Epidermal melanocyte (primary cell): Measurements from ENCODE around the gene TGFB1I1.

Experiments used
- DNase-seq: peaks from one replicate; pipeline ENCODE4 v3.0.0; 2011; ENCODE audit warnings: low spot score; ENCODE audit not compliant: insufficient read length

Gene TGFB1I1

DNA sequence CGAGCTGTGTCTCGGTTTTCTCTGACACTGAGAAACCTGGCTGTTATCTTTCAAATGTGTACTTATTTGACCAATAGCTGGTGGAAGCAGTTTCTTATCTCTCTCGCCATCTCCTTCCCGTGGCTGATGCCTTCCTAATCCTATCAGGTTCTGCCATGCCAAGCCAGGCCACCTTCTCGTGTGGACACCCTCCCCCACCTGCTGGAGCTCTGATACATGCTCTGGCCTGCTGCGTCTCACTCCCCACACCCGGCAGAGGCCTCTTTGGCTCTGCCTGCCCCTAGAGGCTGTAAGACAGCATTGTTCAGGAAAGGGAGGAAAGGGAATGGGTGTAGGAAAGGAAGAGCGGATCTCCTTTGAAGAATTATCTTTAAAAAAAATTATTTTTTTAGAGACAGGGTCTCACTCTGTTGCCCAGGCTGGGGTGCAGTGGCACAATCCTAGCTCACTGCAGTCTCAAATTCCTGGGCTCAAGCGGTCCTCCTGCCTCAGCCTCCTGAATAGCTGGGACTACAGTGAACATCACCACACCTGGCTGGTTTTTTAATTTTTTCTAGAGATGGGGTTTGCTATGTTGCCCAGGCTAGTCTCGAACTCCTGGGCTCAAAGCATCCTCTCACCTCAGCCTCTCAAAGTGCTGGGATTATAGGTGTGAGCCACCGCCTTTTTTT, 20.1 kb upstream of the TGFB1I1 start:
- peak; percentile 68 for DNase-seq

GRCh38 chr16:31452631-31453106, 19.3 kb upstream of the TGFB1I1 start:
- DNase-seq: peak; percentile 49

- DNase-seq: no peak
These were observed 18.4 kb upstream of the TGFB1I1 start for GRCh38 chr16:31453255-31454204.

- DNase-seq: no peak
These were observed 16.2 kb upstream of the TGFB1I1 start for GRCh38 chr16:31455601-31456314.

- no peak for DNase-seq
These were observed 15.0 kb upstream of the TGFB1I1 start for GRCh38 chr16:31456988-31457360.

GRCh38 chr16:31458073-31458843, 13.7 kb upstream of the TGFB1I1 start:
- no peak for DNase-seq

- peak; percentile 83 for DNase-seq
These were observed 12.9 kb upstream of the TGFB1I1 start, which contains the start of gene ARMC5 for GRCh38 chr16:31458844-31459686. TSS of gene ARMC5 (plus strand) at chr16:31459501. CDS start at chr16:31459525, 24 bp downstream.

DNA sequence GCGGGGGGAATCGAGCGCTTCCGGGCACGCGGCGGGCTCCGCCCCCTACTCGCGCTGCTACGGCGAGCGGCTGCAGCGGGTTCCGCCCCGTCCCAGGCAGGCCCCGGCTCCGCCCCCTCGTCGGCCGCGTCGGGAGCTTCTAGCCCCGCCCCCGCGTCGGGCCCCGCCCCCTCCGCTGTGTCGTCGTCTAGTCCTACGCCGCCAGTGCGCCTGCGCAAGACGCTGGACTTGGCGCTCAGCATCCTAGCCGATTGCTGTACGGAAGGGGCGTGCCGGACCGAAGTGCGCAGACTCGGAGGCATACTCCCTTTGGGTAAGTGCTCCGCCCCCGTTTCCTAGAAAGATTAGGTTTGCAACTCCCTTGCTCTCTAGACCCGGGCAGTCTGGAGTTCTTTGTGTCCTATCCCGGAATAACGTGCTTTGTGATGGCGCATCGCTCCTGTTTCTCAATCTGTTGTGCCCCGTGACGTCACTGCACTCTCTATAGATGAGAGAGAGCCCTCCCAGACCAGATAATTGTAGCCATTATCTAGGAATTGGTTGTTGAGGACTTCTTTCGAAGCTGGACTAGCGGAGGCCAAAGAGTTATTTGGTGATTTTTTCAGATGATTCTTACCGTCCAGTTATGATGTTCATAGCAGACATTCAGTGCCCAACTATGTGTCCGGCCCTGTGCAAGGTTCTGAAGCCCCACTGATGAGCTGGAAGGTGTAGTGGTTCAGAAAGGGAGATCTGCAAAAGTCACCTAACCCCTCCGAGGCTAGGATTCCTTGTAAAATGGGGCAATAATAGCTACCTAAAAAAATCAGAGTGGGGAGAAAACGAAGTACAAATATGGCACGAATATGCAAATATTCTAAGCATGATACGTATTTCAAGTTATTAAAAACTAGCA, 12.0 kb upstream of the TGFB1I1 start:
- peak; percentile 91 for DNase-seq

DNA sequence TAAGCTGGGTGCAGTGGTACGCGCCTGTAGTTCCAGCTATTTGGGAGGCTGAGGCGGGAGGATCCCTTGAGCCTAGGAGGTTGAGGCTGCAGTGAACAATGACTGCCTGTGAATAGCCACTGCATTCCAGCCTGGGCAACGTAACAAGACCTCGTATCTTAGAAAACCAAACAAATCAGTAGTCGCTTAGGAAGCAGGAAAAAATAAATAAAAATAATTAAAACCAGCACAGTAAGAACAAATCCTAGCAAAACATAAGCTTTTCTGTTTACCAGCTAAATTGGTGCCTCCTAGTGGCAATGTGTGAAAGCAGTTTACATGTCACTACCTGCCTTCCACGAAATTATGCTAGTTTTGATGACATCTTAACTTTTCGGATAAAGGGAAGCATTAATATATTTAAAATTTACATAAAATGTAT, 11.4 kb upstream of the TGFB1I1 start:
- DNase-seq: peak; percentile 51

- no peak for DNase-seq
These were observed 10.6 kb upstream of the TGFB1I1 start for GRCh38 chr16:31461201-31461920.

DNA sequence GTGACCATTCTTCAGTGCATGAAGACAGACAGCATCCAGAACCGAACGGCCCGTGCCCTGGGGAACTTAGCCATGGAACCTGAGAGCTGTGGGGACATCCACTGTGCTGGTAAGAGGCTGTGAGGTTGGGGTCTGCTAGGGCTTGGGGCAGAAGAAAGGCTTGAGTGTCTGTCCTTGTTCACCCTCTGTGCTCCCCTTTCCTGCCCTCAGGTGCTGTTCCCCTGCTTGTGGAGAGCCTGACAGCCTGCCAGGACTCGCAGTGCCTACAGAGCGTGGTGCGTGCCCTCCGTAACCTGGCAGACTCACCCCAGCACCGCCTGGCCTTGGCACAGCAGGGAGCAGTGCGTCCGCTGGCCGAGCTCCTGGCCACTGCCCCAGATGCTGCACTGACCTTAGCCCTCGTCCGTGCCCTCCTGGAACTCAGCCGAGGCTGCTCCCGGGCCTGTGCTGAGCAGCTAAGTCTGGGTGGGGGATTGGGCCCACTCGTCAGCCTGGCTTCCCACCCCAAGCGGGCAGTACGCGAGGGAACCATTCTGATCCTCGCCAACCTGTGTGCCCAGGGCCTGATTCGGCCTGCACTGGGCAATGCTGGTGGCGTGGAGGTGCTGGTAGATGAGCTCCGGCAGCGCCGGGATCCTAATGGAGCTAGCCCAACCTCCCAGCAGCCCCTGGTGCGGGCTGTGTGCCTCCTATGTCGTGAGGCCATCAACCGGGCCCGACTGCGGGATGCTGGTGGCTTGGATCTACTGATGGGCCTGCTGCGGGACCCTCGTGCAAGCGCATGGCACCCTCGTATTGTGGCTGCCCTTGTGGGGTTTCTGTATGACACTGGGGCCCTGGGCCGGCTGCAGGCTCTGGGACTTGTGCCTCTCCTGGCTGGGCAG, 9.8 kb upstream of the TGFB1I1 start:
- DNase-seq: peak; percentile 3

- no peak for DNase-seq
These were observed 7.6 kb upstream of the TGFB1I1 start for GRCh38 chr16:31464348-31464769.

DNA sequence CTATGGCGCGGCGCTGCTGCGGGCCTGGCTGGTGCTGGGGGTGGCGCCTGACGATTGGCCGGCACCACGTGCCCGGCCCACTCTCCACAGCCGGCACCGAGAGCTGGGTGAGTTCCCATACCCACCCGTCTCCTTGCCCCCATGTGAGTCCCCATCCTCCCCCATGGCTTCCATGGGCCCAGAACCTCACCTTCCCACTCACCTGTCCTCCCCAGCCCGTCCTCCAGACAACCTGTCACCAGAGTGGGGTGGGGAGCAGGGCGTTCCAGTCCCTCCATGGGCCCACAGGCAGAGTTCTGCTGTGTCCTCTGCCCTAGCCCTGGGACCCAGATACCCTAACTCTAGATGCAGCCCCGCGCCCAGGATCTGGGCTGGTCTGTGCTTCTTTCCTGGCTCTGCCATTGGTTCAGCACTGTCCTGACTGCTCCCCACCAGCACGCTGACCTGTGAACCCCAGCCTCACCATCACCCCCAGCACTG, 7.1 kb upstream of the TGFB1I1 start:
- DNase-seq: peak; percentile 4

DNA sequence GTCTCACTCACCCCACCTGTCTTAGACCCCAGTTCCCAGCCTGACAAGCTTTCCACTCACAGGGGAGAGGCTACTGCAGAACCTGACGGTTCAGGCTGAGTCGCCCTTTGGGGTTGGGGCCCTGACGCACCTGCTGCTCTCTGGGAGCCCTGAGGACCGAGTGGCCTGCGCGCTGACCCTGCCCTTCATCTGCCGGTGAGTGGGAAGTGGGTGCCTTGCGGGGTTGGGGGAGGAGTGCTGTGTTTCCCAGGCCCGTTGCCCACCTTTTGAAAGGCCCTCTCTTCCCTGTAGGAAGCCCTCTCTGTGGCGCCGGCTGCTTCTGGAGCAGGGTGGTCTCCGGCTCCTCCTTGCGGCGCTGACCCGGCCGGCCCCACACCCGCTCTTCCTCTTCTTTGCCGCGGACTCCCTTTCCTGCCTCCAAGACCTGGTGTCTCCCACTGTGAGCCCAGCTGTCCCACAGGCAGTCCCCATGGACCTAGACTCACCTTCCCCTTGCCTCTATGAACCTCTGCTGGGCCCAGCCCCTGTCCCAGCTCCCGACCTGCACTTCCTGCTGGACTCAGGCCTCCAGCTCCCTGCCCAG, 6.1 kb upstream of the TGFB1I1 start:
- DNase-seq: no peak

DNA sequence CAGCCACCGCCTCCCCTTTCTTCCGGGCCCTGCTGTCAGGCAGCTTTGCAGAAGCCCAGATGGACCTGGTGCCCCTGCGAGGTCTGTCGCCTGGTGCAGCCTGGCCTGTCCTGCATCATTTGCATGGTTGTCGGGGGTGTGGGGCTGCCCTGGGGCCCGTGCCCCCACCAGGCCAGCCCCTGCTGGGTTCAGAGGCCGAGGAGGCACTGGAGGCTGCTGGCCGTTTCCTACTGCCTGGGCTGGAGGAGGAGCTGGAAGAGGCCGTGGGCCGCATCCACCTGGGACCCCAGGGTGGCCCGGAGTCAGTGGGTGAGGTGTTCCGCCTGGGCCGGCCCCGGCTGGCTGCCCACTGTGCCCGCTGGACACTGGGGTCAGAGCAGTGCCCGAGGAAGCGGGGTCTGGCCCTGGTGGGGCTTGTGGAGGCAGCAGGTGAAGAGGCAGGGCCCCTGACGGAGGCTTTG, 5.5 kb upstream of the TGFB1I1 start:
- DNase-seq: peak; percentile 12

DNA sequence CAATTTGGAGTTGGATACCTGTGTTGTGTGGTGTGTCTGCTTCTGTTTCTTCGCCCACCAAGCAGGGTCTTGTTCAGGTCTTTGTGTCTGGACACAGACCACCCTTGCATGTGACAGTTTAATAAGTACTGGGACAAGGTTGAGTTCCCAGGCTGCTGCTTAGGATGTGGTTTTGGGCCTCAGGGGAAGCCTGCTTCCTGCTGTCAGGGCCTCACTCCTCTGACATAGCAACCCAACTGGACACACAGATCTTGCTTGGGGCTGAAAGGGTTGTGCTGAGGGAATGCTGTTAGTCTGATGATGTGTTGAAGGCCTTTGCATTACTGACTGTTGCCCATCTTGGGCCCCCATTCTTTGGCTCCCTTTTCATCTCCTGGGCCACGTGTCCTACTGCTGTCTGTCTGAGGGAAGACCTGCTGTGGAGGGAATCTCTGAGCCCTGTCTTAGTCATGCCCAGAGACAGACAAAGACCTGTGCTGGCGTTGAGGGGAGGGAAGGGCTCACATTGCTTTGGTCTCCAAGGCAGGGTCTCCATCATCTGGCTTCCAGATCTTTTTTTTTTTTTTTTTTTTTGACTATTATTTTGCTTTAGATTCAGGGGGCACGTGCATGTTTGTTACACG, 4.7 kb upstream of the TGFB1I1 start:
- peak; percentile 15 for DNase-seq
